MM.1S (cell line): ENCODE results near the gene PROCA1.
A peak's percentile ranks its signal among the peaks of the same experiment; 100 is the strongest.

Source experiments
- DNase-seq: peaks from one replicate; pipeline ENCODE4 v3.0.0-alpha.2; 2015
- H2AFZ ChIP-seq: fragments of 300-600 bp; sonication (generic); 2 replicates; pipeline ENCODE4 v1.6.0; 2016; ENCODE audit warnings: antibody characterized with exemption, low read length
- H3F3A ChIP-seq: fragments of 300-600 bp; sonication (generic); 2 replicates; pipeline ENCODE4 v1.6.1; 2016; ENCODE audit warnings: mild to moderate bottlenecking, antibody characterized with exemption, low read length, moderate library complexity, mixed read lengths; ENCODE audit not compliant: insufficient read depth
- H3K27ac ChIP-seq: fragments of 300-600 bp; sonication (generic); 2 replicates; pipeline ENCODE4 v1.5.1; 2016; ENCODE audit warnings: mild to moderate bottlenecking, low read length
- H3K27me3 ChIP-seq: fragments of 300-600 bp; sonication (generic); replicated peaks from 2 replicates; pipeline ENCODE4 v1.6.0; 2016; ENCODE audit warnings: low read length; ENCODE audit not compliant: insufficient read depth
- H3K36me3 ChIP-seq: fragments of 300-600 bp; sonication (generic); replicated peaks from 2 replicates; pipeline ENCODE4 v1.6.1; 2016; ENCODE audit warnings: mild to moderate bottlenecking, low read length, mixed read lengths; ENCODE audit not compliant: insufficient read depth
- H3K4me1 ChIP-seq: fragments of 300-600 bp; sonication (generic); 2 replicates; pipeline ENCODE4 v1.6.1; 2016; ENCODE audit warnings: low read length, mixed read lengths
- H3K4me2 ChIP-seq: fragments of 300-600 bp; sonication (generic); 2 replicates; pipeline ENCODE4 v1.6.0; 2016; ENCODE audit warnings: low read depth, low read length
- H3K4me3 ChIP-seq: fragments of 300-600 bp; sonication (generic); 2 replicates; pipeline ENCODE4 v1.5.1; 2016; ENCODE audit warnings: low read length, mixed read lengths
- H3K79me2 ChIP-seq: fragments of 300-600 bp; sonication (generic); 2 replicates; pipeline ENCODE4 v1.6.1; 2016; ENCODE audit warnings: mixed run types, low read length, mixed read lengths
- H3K9ac ChIP-seq: fragments of 300-600 bp; sonication (generic); 2 replicates; pipeline ENCODE4 v1.6.1; 2016; ENCODE audit warnings: low read length, mixed read lengths
- H3K9me2 ChIP-seq: fragments of 300-600 bp; sonication (generic); replicated peaks from 2 replicates; pipeline ENCODE4 v1.6.1; 2016; ENCODE audit warnings: mild to moderate bottlenecking, low read length, mixed read lengths; ENCODE audit not compliant: insufficient read depth
- H3K9me3 ChIP-seq: fragments of 300-600 bp; sonication (generic); replicated peaks from 2 replicates; pipeline ENCODE4 v1.6.1; 2016; ENCODE audit warnings: mild to moderate bottlenecking, low read length, mixed read lengths; ENCODE audit not compliant: insufficient read depth
- H4K20me1 ChIP-seq: fragments of 300-600 bp; sonication (generic); 2 replicates; pipeline ENCODE4 v1.6.1; 2016; ENCODE audit warnings: mild to moderate bottlenecking, low read length, moderate library complexity, mixed read lengths; ENCODE audit not compliant: insufficient read depth
- EZH2 ChIP-seq: fragments of 300-600 bp; sonication (generic); optimal IDR thresholded peaks from 2 replicates; pipeline ENCODE3; 2017; ENCODE audit warnings: low read depth, mild to moderate bottlenecking, antibody characterized with exemption, low read length, mixed read lengths
- EZH2phosphoT487 ChIP-seq: fragments of 300-600 bp; sonication (generic); IDR thresholded peaks from 2 replicates; pipeline ENCODE4 v1.6.1; 2018; ENCODE audit warnings: antibody characterized with exemption, low read length
- TF ChIP-seq, protein P1 (sequence below): fragments of 300-600 bp; sonication (generic); IDR thresholded peaks from 2 replicates; pipeline ENCODE4 v1.5.1; 2016; ENCODE audit warnings: antibody characterized with exemption, low read length, mixed read lengths

Gene PROCA1

DNA sequence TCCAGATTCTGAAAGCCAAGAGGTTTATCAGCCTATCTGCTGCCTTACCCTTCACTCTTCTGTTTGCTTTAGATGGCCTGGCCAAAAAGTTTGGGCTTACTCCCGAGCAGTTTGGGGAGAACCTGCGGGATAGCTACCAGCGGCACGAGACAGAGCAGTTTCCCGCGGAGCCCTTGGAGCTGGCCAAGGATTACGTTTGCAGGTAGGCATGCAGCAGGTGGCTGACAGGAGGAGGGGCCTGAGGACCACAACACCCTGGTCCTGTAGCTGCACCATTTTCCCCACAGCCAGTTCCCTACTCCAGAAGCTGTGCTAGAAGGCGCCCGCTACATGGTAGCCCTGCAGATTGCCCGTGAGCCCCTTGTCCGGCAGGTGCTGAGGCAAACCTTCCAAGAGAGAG lies 29.0 kb downstream of the PROCA1 start:
- no peaks in the 10 kb centered on the region for H3K27me3 ChIP-seq
- no peak for TF ChIP-seq EZH2phosphoT487
- TF ChIP-seq, protein P1, sequence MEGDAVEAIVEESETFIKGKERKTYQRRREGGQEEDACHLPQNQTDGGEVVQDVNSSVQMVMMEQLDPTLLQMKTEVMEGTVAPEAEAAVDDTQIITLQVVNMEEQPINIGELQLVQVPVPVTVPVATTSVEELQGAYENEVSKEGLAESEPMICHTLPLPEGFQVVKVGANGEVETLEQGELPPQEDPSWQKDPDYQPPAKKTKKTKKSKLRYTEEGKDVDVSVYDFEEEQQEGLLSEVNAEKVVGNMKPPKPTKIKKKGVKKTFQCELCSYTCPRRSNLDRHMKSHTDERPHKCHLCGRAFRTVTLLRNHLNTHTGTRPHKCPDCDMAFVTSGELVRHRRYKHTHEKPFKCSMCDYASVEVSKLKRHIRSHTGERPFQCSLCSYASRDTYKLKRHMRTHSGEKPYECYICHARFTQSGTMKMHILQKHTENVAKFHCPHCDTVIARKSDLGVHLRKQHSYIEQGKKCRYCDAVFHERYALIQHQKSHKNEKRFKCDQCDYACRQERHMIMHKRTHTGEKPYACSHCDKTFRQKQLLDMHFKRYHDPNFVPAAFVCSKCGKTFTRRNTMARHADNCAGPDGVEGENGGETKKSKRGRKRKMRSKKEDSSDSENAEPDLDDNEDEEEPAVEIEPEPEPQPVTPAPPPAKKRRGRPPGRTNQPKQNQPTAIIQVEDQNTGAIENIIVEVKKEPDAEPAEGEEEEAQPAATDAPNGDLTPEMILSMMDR = no peak
- no peak for TF ChIP-seq EZH2
- DNase-seq = no peak
- no peak overlapping the region for H3K27ac ChIP-seq
- H4K20me1 ChIP-seq = no peaks in the 10 kb centered on the region
- no peak overlapping the region for H2AFZ ChIP-seq
- H3K9ac ChIP-seq = no peak overlapping the region
- H3K4me2 ChIP-seq = no peak overlapping the region
- peaks cover 14% of the 10 kb centered on the region for H3K36me3 ChIP-seq
- no peaks in the 10 kb centered on the region for H3K79me2 ChIP-seq
- H3K9me2 ChIP-seq = no peaks in the 10 kb centered on the region
- H3K4me3 ChIP-seq = no peak overlapping the region
- no peaks in the 10 kb centered on the region for H3K4me1 ChIP-seq
- H3K9me3 ChIP-seq = no peaks in the 10 kb centered on the region
- no peaks in the 10 kb centered on the region for H3F3A ChIP-seq

DNA sequence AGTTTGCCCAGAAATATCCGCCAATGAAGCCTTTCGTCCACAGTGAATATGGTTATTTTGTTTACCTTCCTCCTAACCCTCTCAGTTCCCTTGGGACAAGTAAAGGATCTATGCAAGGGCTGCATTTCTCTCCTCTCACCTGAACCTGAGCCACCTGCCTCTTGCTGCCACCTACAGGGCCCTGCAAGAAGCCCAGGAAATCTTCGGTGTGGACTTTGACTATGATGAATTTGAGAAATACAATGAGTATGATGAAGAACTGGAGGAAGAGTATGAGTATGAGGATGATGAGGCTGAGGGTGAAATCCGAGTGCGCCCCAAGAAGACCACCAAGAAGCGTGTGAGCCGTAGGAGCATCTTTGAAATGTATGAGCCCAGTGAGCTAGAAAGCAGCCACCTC lies 35.7 kb downstream of the PROCA1 start:
- TF ChIP-seq EZH2phosphoT487 = no peak
- TF ChIP-seq, protein P1 = peak; percentile 61
- Histone ChIP-seq H3K9me3 (no peaks in the 10 kb centered on the region), H3K27me3 (no peaks in the 10 kb centered on the region), H2AFZ (no peak overlapping the region), H3K36me3 (peaks cover 24% of the 10 kb centered on the region), H3K4me3 (no peak overlapping the region), H3K9me2 (no peaks in the 10 kb centered on the region), H3K4me2 (no peak overlapping the region), H3K79me2 (peaks cover 9% of the 10 kb centered on the region), H3K27ac (no peak overlapping the region), H3K9ac (no peak overlapping the region), H4K20me1 (no peaks in the 10 kb centered on the region), H3F3A (no peaks in the 10 kb centered on the region), H3K4me1 (no peaks in the 10 kb centered on the region)
- peak; percentile 30 for DNase-seq

DNA sequence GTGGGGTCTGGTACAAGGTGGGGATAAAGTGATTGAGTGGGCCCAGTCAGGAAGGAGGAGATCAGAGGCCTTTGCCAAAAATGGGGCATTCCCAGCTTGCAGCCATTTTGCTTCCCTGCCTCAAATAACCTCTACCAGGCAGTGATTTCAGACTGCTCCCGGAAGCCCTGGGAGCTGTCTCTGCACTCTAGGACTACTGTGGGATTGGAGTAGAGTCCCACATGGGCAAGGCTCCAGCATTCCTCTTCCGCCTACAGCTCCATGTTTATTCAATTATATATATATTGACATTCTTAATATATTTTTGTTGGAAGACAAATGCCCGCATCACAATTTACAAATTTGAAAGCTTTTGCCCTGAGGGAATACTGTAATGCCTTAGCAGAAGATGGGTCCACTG lies 36.2 kb downstream of the PROCA1 start:
- Histone ChIP-seq H3K4me1 (no peaks in the 10 kb centered on the region), H3K27me3 (no peaks in the 10 kb centered on the region), H3K36me3 (peaks cover 26% of the 10 kb centered on the region), H3K9me3 (no peaks in the 10 kb centered on the region), H3K4me3 (no peak overlapping the region), H3K4me2 (no peak overlapping the region), H3K9me2 (no peaks in the 10 kb centered on the region), H3K27ac (no peak overlapping the region), H3K79me2 (peaks cover 12% of the 10 kb centered on the region), H3F3A (no peaks in the 10 kb centered on the region), H3K9ac (no peak overlapping the region), H4K20me1 (no peaks in the 10 kb centered on the region), H2AFZ (no peak overlapping the region)
- TF ChIP-seq EZH2 (no peak), EZH2phosphoT487 (no peak)
- TF ChIP-seq, protein P1 = no peak
- no peak for DNase-seq
